Panc1 (cell line): ENCODE results near the gene ANGPTL4. TPM values are rescaled to one million over a fixed set of nuclear protein-coding genes. Genes with fewer than 3 reads are reported as not detected.
A peak's percentile ranks its signal among the peaks of the same experiment; 100 is the strongest.

Experiments
- ATAC-seq: fragments of 200-7000 bp; cut with Tn5 transposase; 2 replicates; pipeline ENCODE4 v1.9.1; 2020; ENCODE audit warnings: mild to moderate bottlenecking, moderate library complexity
- BruUV-seq: library from RNA; stranded (reverse); fragments of 400-500 nt; replicated peaks from 2 replicates; lab custom pipeline; 2021; lab: Mats Ljungman, UMichigan
- CTCF ChIA-PET: fragments of 300-600 bp; sonication (Branson Sonifier 250); formaldehyde crosslinking; loops from one replicate; lab custom pipeline; 2022; ENCODE audit warnings: antibody characterized with exemption; lab: Charles Lee
- POLR2A ChIA-PET: fragments of 300-600 bp; sonication (Branson Sonifier 250); formaldehyde crosslinking; loops from one replicate; lab custom pipeline; 2022; ENCODE audit warnings: antibody characterized with exemption; lab: Charles Lee
- DNase-seq: peaks from one replicate; pipeline ENCODE4 v3.0.0-alpha.2; 2010; ENCODE audit warnings: low read depth, low spot score
- H3K27ac ChIP-seq: 2 replicates; pipeline ENCODE4 v1.5.1; 2011; ENCODE audit warnings: mild to moderate bottlenecking, low read length, inconsistent platforms
- H3K27me3 ChIP-seq: fragments of 200-500 bp; sonication (Bioruptor generic); 2 replicates; pipeline ENCODE4 v1.6.0; 2014; ENCODE audit warnings: low read length, inconsistent platforms; ENCODE audit not compliant: control insufficient read depth, insufficient read depth
- H3K36me3 ChIP-seq: fragments of 200-500 bp; sonication (Bioruptor generic); 2 replicates; pipeline ENCODE4 v1.5.1; 2014; ENCODE audit warnings: inconsistent platforms, mild to moderate bottlenecking, low read length, moderate library complexity; ENCODE audit not compliant: control insufficient read depth, insufficient read depth
- H3K4me1 ChIP-seq: 2 replicates; pipeline ENCODE4 v1.5.1; 2011; ENCODE audit warnings: inconsistent platforms, mild to moderate bottlenecking, low read length, moderate library complexity; ENCODE audit not compliant: control insufficient read depth, insufficient read depth
- H3K4me3 ChIP-seq, 2 experiments: 2 replicates each; pipeline ENCODE4 v1.5.1; 2011 to 2012; ENCODE audit warnings: low read depth in 2 of 2, low read length in 2 of 2, mild to moderate bottlenecking in 2 of 2, inconsistent platforms in 1 of 2, moderate library complexity in 1 of 2
- H3K9me3 ChIP-seq: fragments of 200-500 bp; sonication (Bioruptor generic); 2 replicates; pipeline ENCODE4 v1.5.1; 2014; ENCODE audit warnings: low read depth, mild to moderate bottlenecking, inconsistent platforms, low read length, moderate library complexity; ENCODE audit not compliant: control insufficient read depth, insufficient read depth
- POLR2AphosphoS5 ChIP-seq: IDR thresholded peaks from 2 replicates; pipeline ENCODE4 v1.6.1; 2012; ENCODE audit warnings: mild to moderate bottlenecking, low read depth, low read length, moderate library complexity
- REST ChIP-seq, 2 experiments: IDR thresholded peaks; 2 replicates each; pipeline ENCODE4 v1.6.1; 2011 to 2012; ENCODE audit warnings: low read depth in 2 of 2, control low read depth in 1 of 2, low read length in 1 of 2, mild to moderate bottlenecking in 1 of 2, moderate library complexity in 1 of 2; ENCODE audit not compliant: insufficient read depth in 1 of 2
- SIN3A ChIP-seq: IDR thresholded peaks from 2 replicates; pipeline ENCODE4 v1.6.1; 2012; ENCODE audit warnings: low read depth, mild to moderate bottlenecking, low read length, moderate library complexity, borderline replicate concordance; ENCODE audit not compliant: insufficient read depth
- TCF7L2 ChIP-seq: IDR thresholded peaks from 2 replicates; pipeline ENCODE4 v1.6.1; 2011; ENCODE audit warnings: mild to moderate bottlenecking, low read depth, low read length, inconsistent platforms
- in situ Hi-C: cut with HindIII; loops from 2 replicates; pipeline ENCODE4 v1.10.0; 2016; ENCODE audit warnings: low sequenced_read_pairs, low pct_unique_long_range_greater_than_20kb
- intact Hi-C: fragments of 100-400 bp; cut with micrococcal nuclease; formaldehyde crosslinking; loops from one replicate; pipeline ENCODE4 v1.10.0; 2022; ENCODE audit not compliant: unreplicated experiment
- total RNA-seq: library from RNA; stranded (reverse); gene quantifications from one replicate; pipeline ENCODE4 v1.2.1, GENCODE V29; 2021; ENCODE audit not compliant: unreplicated experiment
- TF ChIP-seq, protein P1 (sequence below): fragments of 450-650 bp; IDR thresholded peaks from 2 replicates; pipeline ENCODE4 v1.5.1; 2017; ENCODE audit warnings: mild to moderate bottlenecking

ANGPTL4 gene
- total RNA-seq, 1 experiment from 2014 or later: 46.6 TPM

DNA sequence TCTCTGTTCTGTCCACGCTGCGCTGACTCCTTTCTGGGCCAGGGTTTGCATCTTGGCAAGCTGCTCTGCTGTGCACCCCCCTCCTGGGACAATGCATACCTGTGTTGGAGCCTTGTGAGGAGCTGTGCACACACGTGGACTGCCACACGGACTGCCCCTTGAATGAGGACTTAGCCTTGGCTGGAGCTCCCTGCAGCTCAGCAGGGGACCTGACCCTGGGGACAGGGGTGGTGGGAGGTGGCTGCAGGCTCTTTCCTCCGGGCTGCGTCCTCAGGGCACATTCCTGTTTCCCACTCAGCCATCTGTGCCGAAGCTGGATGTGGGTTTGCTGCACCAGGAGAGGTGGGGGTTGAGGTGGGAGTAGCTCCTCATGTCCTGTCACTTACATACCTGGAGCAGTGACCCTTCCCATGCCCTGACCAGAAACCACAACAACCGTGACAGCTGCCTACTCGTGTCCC is 34.4 kb downstream of the ANGPTL4 start:
- in situ Hi-C loops (no loop called here), intact Hi-C loops (no loop called here)
- Histone ChIP-seq H3K4me3 (no peak overlapping the region), H3K27me3 (no peaks in the 10 kb centered on the region), H3K36me3 (no peaks in the 10 kb centered on the region), H3K9me3 (no peaks in the 10 kb centered on the region), H3K4me1 (peaks cover 47% of the 10 kb centered on the region), H3K27ac (peak overlapping the region; percentile 75; the same call in 1 of the 2 replicates)
- TF ChIP-seq POLR2AphosphoS5 (no peak), REST (IDR thresholded peaks at IDR 0.05; ENCODE audit: insufficient read depth in 1 of 2, low read depth in 2 of 2, low read length in 1 of 2) (no peak), SIN3A (no peak), TCF7L2 (no peak)
- TF ChIP-seq, protein P1, sequence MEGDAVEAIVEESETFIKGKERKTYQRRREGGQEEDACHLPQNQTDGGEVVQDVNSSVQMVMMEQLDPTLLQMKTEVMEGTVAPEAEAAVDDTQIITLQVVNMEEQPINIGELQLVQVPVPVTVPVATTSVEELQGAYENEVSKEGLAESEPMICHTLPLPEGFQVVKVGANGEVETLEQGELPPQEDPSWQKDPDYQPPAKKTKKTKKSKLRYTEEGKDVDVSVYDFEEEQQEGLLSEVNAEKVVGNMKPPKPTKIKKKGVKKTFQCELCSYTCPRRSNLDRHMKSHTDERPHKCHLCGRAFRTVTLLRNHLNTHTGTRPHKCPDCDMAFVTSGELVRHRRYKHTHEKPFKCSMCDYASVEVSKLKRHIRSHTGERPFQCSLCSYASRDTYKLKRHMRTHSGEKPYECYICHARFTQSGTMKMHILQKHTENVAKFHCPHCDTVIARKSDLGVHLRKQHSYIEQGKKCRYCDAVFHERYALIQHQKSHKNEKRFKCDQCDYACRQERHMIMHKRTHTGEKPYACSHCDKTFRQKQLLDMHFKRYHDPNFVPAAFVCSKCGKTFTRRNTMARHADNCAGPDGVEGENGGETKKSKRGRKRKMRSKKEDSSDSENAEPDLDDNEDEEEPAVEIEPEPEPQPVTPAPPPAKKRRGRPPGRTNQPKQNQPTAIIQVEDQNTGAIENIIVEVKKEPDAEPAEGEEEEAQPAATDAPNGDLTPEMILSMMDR: no peak
- DNase-seq (no peak), ATAC-seq (no peak)
- no TSS peak for BruUV-seq
- POLR2A ChIA-PET: no interaction called here
- CTCF ChIA-PET: interaction anchor here (0.6 to 1.3 kb wide), 2 partner anchors 40 to 45 kb away, joined by 3 to 22 read pairs; no protein-coding TSS in a partner anchor

DNA sequence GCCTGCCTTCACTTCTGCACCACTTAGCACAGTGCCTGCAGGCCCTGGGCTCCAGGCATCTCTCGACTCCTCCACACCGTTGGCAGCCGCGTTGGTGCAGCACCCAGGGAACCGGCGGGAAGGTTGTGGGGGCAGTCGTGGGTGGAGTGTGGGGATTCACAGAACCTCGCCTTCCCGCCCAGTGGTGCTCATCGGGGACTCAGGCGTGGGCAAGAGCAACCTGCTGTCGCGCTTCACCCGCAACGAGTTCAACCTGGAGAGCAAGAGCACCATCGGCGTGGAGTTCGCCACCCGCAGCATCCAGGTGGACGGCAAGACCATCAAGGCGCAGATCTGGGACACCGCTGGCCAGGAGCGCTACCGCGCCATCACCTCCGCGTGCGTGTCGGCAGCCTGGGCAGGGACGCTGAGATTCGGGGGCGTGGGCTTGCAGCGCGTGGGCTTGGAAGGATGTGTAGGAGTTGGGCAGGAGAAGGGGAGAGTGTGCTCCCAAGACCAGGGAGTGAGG is 35.8 kb downstream of the ANGPTL4 start:
- Histone ChIP-seq H3K4me1 (peaks cover 34% of the 10 kb centered on the region), H3K27me3 (no peaks in the 10 kb centered on the region), H3K27ac (no peak overlapping the region), H3K9me3 (no peaks in the 10 kb centered on the region), H3K36me3 (no peaks in the 10 kb centered on the region), H3K4me3 (no peak overlapping the region)
- POLR2A ChIA-PET: no interaction called here
- intact Hi-C loops: no loop called here
- TF ChIP-seq SIN3A: no peak
- no peak for TF ChIP-seq POLR2AphosphoS5
- no peak for TF ChIP-seq REST (IDR thresholded peaks at IDR 0.05; ENCODE audit: insufficient read depth in 1 of 2, low read depth in 2 of 2, low read length in 1 of 2)
- TF ChIP-seq TCF7L2: no peak
- TF ChIP-seq, protein P1: no peak
- CTCF ChIA-PET: no interaction called here
- in situ Hi-C loops: no loop called here
- BruUV-seq: no TSS peak
- no peak for ATAC-seq
- no peak for DNase-seq
